ENCODE results near the gene HK1. TPM values are rescaled to one million over a fixed set of nuclear protein-coding genes. Genes with fewer than 3 reads are reported as not detected.
A peak's percentile ranks its signal among the peaks of the same experiment; 100 is the strongest.

HK1 gene
- total and polyA plus RNA-seq, 11 donors: 83.0 to 310 (median 227) TPM

DNA sequence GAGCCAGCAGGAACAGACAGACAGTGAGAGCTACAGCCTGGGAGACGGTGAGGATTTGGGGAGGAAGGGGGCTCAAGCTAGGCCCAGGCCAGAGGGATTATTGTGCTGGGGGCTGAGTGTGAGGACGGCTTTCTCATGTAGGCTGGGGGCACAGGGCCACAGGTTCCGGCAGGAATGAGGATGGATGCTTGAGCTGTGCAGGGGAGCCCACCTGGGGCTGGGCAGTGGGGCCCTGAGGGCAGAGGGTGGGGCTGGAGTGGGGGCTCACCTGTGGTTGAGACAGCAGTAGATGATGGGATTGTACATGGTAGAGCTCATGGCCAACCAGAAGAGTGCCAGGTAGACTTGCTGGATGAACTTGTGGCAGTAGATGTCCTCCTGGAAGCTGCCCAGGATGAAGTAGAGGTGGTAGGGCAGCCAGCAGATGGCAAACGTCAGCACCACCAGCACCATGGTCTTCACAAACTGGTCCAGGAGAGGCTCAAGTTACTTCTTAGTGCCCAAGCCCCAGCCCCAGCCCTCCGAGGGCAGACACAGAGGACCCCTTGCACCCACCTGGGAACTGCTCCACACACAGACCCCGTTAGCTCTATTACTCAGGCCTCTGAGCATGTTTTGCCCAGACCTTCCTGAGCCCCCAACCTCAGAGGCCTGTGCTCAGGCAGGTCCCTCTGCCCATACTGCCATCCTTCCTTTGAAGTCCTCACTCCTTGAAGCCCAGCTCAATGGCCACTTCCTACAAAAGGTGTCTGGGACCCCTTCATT is 128.7 kb downstream of the HK1 start:
- Histone ChIP-seq H3K4me1 (peaks cover 0 to 64% (median 37%) of the 10 kb centered on the region in 12 donors), H3K9me3 (no peaks in the 10 kb centered on the region), H3K4me3 (peak overlapping the region in 9 of 12 donors; percentile 19 to 49 (median 39)), H3K27me3 (no peaks in the 10 kb centered on the region), H3K36me3 (peaks cover 0 to 26% (median 8%) of the 10 kb centered on the region in 9 donors), H3K27ac (peak overlapping the region in 11 of 12 donors; percentile 54 to 93 (median 70))
- DNase-seq (peak in 1 of 5 donors; percentile 54), ATAC-seq (peak in 1 of 4 donors; percentile 1)
- intact Hi-C loops (cut with DNase I): loop anchor here in 2 of 10 donors (2.0 to 5.0 kb wide), 2 partner anchors 170 to 232 kb away; no protein-coding TSS in a partner anchor
- no peak for TF ChIP-seq POLR2A (IDR thresholded peaks at IDR 0.05)
- TF ChIP-seq, protein P1, sequence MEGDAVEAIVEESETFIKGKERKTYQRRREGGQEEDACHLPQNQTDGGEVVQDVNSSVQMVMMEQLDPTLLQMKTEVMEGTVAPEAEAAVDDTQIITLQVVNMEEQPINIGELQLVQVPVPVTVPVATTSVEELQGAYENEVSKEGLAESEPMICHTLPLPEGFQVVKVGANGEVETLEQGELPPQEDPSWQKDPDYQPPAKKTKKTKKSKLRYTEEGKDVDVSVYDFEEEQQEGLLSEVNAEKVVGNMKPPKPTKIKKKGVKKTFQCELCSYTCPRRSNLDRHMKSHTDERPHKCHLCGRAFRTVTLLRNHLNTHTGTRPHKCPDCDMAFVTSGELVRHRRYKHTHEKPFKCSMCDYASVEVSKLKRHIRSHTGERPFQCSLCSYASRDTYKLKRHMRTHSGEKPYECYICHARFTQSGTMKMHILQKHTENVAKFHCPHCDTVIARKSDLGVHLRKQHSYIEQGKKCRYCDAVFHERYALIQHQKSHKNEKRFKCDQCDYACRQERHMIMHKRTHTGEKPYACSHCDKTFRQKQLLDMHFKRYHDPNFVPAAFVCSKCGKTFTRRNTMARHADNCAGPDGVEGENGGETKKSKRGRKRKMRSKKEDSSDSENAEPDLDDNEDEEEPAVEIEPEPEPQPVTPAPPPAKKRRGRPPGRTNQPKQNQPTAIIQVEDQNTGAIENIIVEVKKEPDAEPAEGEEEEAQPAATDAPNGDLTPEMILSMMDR (IDR thresholded peaks at IDR 0.05): no peak
- whole genome bisulfite sequencing, 4 donors: 65 to 80% (median 67%) methylated on average over 4 to 6 of the region's 6 CpGs

DNA sequence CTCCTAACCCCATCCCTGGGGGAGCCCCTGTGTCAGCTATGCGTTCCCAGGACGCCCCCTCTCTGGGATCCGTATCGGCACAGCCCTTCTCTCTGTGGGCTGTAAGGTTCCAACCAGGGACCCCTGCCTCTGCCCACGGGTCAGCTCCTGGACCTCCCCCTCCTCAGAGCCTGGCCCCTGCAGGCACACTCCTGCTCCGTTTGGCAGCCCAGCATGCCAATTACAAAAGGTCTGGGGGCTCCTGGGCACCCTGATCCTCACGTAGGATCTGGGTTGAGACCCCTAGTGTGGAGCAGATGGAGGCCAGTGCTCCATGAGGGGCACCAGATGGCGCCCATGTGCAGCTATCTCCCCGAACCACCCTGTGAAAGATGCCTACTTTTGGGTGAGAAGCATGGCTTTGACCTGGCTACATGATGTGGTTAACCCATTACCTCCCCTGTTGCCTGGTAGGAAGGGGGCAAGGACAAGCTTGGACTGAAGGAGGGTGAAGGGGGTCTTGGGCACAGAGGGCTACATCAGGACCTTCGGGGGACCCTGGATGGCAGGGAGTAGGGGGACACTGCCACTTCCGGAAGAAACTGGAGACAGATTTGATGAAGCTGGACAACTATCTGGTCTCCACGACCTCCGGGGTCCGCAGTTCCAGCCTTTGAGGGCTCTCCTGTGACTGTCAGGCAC is 129.5 kb downstream of the HK1 start:
- H3K4me3 ChIP-seq: peak overlapping the region in 9 of 12 donors; percentile 11 to 49 (median 39)
- WGBS, 4 donors: 57 to 67% (median 59%) methylated on average over 13 to 14 of the region's 14 CpGs
- H3K9me3 ChIP-seq: no peaks in the 10 kb centered on the region
- H3K27me3 ChIP-seq: no peaks in the 10 kb centered on the region
- peaks cover 0 to 19% (median 8%) of the 10 kb centered on the region in 9 donors for H3K36me3 ChIP-seq
- peak overlapping the region in 11 of 12 donors; percentile 54 to 93 (median 78) for H3K27ac ChIP-seq
- TF ChIP-seq, protein P1 (IDR thresholded peaks at IDR 0.05): peak in 6 of 12 donors; percentile 11 to 44 (median 24)
- no peak for TF ChIP-seq POLR2A (IDR thresholded peaks at IDR 0.05)
- H3K4me1 ChIP-seq: peaks cover 0 to 59% (median 37%) of the 10 kb centered on the region in 12 donors
- peak in 1 of 4 donors; percentile 1 for ATAC-seq
- peak in 1 of 5 donors; percentile 65 for DNase-seq
- intact Hi-C loops (cut with DNase I): loop anchor here in 2 of 10 donors (2.0 to 5.0 kb wide), 2 partner anchors 170 to 231 kb away; no protein-coding TSS in a partner anchor

DNA sequence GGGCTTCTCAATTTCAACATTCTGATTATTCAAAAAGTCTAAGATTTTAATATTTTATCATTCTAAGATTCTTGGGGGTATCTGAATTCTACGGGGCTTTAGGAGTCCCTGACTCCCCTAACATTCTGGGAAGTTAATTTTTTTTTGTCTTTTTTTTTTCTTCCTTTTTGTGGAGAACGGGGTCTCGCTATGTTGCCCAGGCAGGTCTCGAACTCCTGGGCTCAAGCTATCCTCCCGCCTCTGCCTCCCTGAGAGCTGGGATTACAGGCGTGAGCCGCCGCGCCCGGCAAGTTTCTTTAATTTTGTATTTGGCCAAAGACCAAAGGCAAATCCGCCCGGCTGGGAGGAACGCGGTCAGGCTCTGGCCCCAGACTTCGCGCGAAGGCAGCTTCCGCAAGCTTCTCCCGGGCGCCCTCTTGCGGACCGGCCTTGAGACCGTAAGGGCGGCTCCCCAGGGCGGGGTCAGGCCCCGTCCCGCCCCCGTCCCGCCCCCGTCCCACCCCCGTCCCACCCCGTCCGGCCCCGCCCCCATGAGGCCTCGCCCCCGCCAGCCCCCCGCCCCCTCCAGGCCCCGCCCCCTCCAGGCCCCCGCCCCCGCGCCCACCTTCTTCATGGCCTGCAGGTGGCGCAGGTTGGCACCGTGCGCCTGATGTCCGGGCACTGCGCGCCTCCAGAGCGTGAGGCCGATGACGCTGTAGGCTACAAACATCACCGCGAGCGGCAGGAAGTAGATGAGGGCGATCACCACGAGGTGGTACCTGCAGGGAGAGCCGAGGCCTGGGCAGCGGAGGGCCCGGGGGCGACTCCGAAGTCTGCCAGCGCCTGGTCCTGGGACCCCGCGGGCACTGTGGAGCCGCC is 130.3 kb downstream of the HK1 start:
- Histone ChIP-seq H3K4me3 (peak overlapping the region in 10 of 12 donors; percentile 29 to 61 (median 50)), H3K4me1 (peaks cover 0 to 56% (median 39%) of the 10 kb centered on the region in 12 donors), H3K27ac (peak overlapping the region; percentile 47 to 93 (median 86)), H3K36me3 (peaks cover 0 to 12% (median 4%) of the 10 kb centered on the region in 9 donors), H3K9me3 (no peaks in the 10 kb centered on the region), H3K27me3 (no peaks in the 10 kb centered on the region)
- intact Hi-C loops (cut with DNase I): loop anchor here in 2 of 10 donors (5.0 kb wide), 1 partner anchor 171 kb away; no protein-coding TSS in a partner anchor
- TF ChIP-seq, protein P1 (IDR thresholded peaks at IDR 0.05): peak; percentile 78 to 97 (median 90)
- peak in 1 of 2 donors; percentile 27 for TF ChIP-seq POLR2A (IDR thresholded peaks at IDR 0.05)
- ATAC-seq (peak; percentile 85 to 90 (median 89)), DNase-seq (peak; percentile 95 to 97 (median 97))
- WGBS, 4 donors: 3 to 7% (median 3%) methylated on average over 17 to 60 of the region's 64 CpGs
